GM12878 (cell line): ENCODE results near the gene SFXN5.

ENCODE experiments used
- CHD4 ChIP-seq: fragments of 200-600 bp; sonication (generic); IDR thresholded peaks from 2 replicates; pipeline ENCODE4 v1.6.1; 2016; ENCODE audit warnings: mild to moderate bottlenecking
- CTCF ChIP-seq, 3 experiments: IDR thresholded peaks in 2 of 3; conservative IDR thresholded peaks in 1 of 3; 2 replicates each; pipeline ENCODE4 v1.5.1; 2011; ENCODE audit warnings: low read depth in 3 of 3, low read length in 3 of 3, mild to moderate bottlenecking in 3 of 3, control low read depth in 2 of 3, moderate library complexity in 2 of 3, inconsistent platforms in 1 of 3, mixed read lengths in 1 of 3; ENCODE audit not compliant: control insufficient read depth in 2 of 3, insufficient read depth in 1 of 3; ENCODE audit errors: extremely low read depth in 1 of 3
- EZH2 ChIP-seq: IDR thresholded peaks from 2 replicates; pipeline ENCODE4 v1.6.1; 2012; ENCODE audit warnings: low read depth, mild to moderate bottlenecking, control low read depth, inconsistent platforms, low read length, borderline replicate concordance; ENCODE audit not compliant: control insufficient read depth
- IRF3 ChIP-seq: fragments of 450-650 bp; IDR thresholded peaks from 2 replicates; pipeline ENCODE4 v1.6.1; 2014; ENCODE audit warnings: mild to moderate bottlenecking
- POLR2A ChIP-seq: IDR thresholded peaks from 2 replicates; pipeline ENCODE4 v1.6.1; 2011; ENCODE audit warnings: low read depth, mild to moderate bottlenecking, low read length
- POLR2AphosphoS5 ChIP-seq: IDR thresholded peaks from 2 replicates; pipeline ENCODE4 v1.6.1; 2011; ENCODE audit warnings: mild to moderate bottlenecking, low read length, inconsistent platforms
- RB1 ChIP-seq: fragments of 450-650 bp; formaldehyde crosslinking; IDR thresholded peaks from 2 replicates; pipeline ENCODE4 v1.6.1; 2017; ENCODE audit warnings: mild to moderate bottlenecking, borderline replicate concordance
- RCOR1 ChIP-seq: conservative IDR thresholded peaks from 2 replicates; pipeline ENCODE4 v1.6.1; 2012; ENCODE audit warnings: low read depth, low read length, improper control_type of control experiment
- SREBF2 ChIP-seq: IDR thresholded peaks from 2 replicates; pipeline ENCODE4 v1.6.1; 2012; ENCODE audit warnings: mild to moderate bottlenecking, low read length
- SRF ChIP-seq, 2 experiments: IDR thresholded peaks; 2 replicates each; pipeline ENCODE4 v1.6.1; 2011; ENCODE audit warnings: low read depth in 2 of 2, low read length in 2 of 2, mild to moderate bottlenecking in 1 of 2, moderate library complexity in 1 of 2
- ZNF274 ChIP-seq: IDR thresholded peaks from one replicate; pipeline ENCODE4 v1.8.0; 2011; ENCODE audit not compliant: insufficient read length, insufficient read depth

GRCh38 chr2:73027340-73027739 lies 44.2 kb downstream of the SFXN5 start:
- TF ChIP-seq POLR2A (no peak), CTCF (IDR thresholded peaks at IDR 0.05 in 2 of 3, conservative IDR thresholded peaks at IDR 0.05 in 1 of 3; ENCODE audit: control insufficient read depth in 2 of 3, extremely low read depth in 1 of 3, insufficient read depth in 1 of 3, low read depth in 3 of 3, low read length in 3 of 3) (no peak), RCOR1 (no peak), POLR2AphosphoS5 (no peak), IRF3 (no peak), RB1 (no peak), SRF (IDR thresholded peaks at IDR 0.05; ENCODE audit: low read depth in 2 of 2, low read length in 2 of 2) (no peak), EZH2 (no peak), SREBF2 (no peak), CHD4 (no peak), ZNF274 (no peak)
